ENCODE measurements around the gene FGFBP2.

FGFBP2 gene

GRCh38 chr4:16009153-16009552 is 46.2 kb upstream of the FGFBP2 start:
- Histone ChIP-seq H3K4me1 (ENCODE audit: control insufficient read depth, insufficient read depth, low read length) (no peaks in the 10 kb centered on the region), H3K9me3 (ENCODE audit: control insufficient read depth, insufficient read depth, low read depth, low read length) (no peaks in the 10 kb centered on the region), H3K27ac (ENCODE audit: extremely low read depth, low read depth, low read length) (no peak overlapping the region), H3K36me3 (ENCODE audit: control insufficient read depth in 2 of 2, insufficient read depth in 1 of 2, low read length in 2 of 2) (no peaks in the 10 kb centered on the region), H3K4me3 (ENCODE audit: low read depth, low read length) (no peak overlapping the region)
- POLR2A ChIA-PET, result no interaction called here
- CTCF ChIA-PET, result no interaction called here
- TF ChIP-seq ZNF292 (tag by site-specific recombination; IDR thresholded peaks at IDR 0.05; ENCODE audit: borderline replicate concordance, low read depth) (no peak), ZNF768 (tag by site-specific recombination; IDR thresholded peaks at IDR 0.05) (no peak), ZNF701 (tag by site-specific recombination; IDR thresholded peaks at IDR 0.05) (no peak), PRDM2 (tag by site-specific recombination; IDR thresholded peaks at IDR 0.05; ENCODE audit: borderline replicate concordance) (no peak), ZNF169 (tag by site-specific recombination; IDR thresholded peaks at IDR 0.05) (no peak), YY1 (tag by site-specific recombination; IDR thresholded peaks at IDR 0.05) (no peak), ZNF274 (IDR thresholded peaks at IDR 0.05; ENCODE audit: low read length) (no peak), ZNF274 (tag by site-specific recombination; IDR thresholded peaks at IDR 0.05; ENCODE audit: borderline replicate concordance) (no peak), KLF8 (tag by site-specific recombination; IDR thresholded peaks at IDR 0.05) (no peak), KLF9 (tag by site-specific recombination; IDR thresholded peaks at IDR 0.05; ENCODE audit: low read depth) (no peak), TCF7L2 (IDR thresholded peaks at IDR 0.05; ENCODE audit: borderline replicate concordance, low read depth, low read length) (no peak), ZBTB11 (tag by site-specific recombination; conservative IDR thresholded peaks at IDR 0.05; ENCODE audit: low read depth) (no peak), MZF1 (tag by site-specific recombination; IDR thresholded peaks at IDR 0.05; ENCODE audit: borderline replicate concordance) (no peak), ZEB2 (tag by site-specific recombination; IDR thresholded peaks at IDR 0.05) (no peak), ZNF660 (tag by site-specific recombination; IDR thresholded peaks at IDR 0.05) (no peak), ZBTB10 (tag by site-specific recombination; IDR thresholded peaks at IDR 0.05) (no peak), ZNF350 (tag by site-specific recombination; IDR thresholded peaks at IDR 0.05) (no peak), ZNF792 (tag by site-specific recombination; IDR thresholded peaks at IDR 0.05) (no peak)
